ENCODE measurements around the gene SIX2. TPM values are rescaled to one million over a fixed set of nuclear protein-coding genes. Genes with fewer than 3 reads are reported as not detected.

SIX2 gene
- total RNA-seq (2022; extraction: Qiagen RNA extraction): 1.2 to 2.6 TPM (median 2.5 TPM) in 5 replicates

GRCh38 chr2:45009303-45009927 is at the start of gene SIX2:
Gene SIX2, minus strand, starts transcription at chr2:45009452. Its CDS starts 342 bp downstream, at chr2:45009110.

Other genes starting within 250 kb of the SIX2 start
- gene SIX3, start 67.8 kb downstream of the SIX2 start, total RNA-seq (2022; extraction: Qiagen RNA extraction): 2.0 to 3.7 TPM (median 3.3 TPM) in 5 replicates